GM18858 (cell line): ENCODE results near the gene MTERF4.

Experiments
- ATAC-seq: cut with Tn5 transposase; IDR thresholded peaks from one replicate; pipeline ENCODE4 v1.9.1; 2021; ENCODE audit not compliant: unreplicated experiment

MTERF4 gene

GRCh38 chr2:241051578-241052487, 50.3 kb downstream of the MTERF4 start:
- ATAC-seq, result no peak

DNA sequence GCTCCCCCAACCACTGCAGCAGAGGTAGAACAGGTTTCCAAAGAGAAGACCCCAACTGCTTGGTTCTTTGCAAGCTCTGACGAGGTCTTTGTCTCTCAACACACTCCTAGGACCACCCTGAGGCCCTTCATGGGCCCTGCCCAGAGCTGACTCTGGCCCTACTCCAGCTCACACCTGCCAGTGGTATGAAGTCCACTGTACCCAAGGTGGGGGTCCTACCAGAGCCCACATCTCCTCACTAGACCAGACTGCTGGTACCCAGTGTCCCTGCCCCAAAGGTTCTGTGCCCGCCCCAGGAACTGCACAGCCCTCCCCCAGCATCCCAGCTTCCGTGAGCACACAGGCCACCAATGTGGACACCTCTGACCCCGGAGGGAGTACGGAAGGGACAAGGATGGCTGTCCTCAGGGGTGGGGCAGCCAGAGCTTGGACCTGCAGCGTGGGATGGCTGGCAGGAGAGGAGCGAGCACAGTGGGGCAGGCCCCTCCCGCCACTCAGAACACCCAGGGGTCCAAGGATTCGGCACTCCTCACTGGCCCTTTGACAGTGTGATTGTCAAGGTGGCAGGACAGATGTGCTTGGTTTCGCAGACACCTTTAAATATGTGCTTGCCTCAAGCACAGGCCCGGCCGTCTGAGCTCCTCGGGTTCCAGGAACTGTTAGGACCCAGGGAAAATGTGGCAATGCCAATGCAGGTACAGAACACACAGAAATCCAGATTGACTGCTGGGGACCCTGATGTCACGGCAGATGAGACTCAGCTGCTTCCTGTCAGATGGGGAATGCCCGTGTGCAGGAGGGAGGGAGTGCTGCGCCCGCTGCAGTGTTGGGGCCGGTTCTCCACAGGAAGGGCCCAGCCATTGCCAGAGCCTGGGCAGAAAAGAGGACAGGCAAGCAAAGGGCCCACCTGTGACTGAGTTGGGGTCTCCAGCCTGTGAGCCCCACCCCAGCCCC, 51.2 kb downstream of the MTERF4 start:
- no peak for ATAC-seq

DNA sequence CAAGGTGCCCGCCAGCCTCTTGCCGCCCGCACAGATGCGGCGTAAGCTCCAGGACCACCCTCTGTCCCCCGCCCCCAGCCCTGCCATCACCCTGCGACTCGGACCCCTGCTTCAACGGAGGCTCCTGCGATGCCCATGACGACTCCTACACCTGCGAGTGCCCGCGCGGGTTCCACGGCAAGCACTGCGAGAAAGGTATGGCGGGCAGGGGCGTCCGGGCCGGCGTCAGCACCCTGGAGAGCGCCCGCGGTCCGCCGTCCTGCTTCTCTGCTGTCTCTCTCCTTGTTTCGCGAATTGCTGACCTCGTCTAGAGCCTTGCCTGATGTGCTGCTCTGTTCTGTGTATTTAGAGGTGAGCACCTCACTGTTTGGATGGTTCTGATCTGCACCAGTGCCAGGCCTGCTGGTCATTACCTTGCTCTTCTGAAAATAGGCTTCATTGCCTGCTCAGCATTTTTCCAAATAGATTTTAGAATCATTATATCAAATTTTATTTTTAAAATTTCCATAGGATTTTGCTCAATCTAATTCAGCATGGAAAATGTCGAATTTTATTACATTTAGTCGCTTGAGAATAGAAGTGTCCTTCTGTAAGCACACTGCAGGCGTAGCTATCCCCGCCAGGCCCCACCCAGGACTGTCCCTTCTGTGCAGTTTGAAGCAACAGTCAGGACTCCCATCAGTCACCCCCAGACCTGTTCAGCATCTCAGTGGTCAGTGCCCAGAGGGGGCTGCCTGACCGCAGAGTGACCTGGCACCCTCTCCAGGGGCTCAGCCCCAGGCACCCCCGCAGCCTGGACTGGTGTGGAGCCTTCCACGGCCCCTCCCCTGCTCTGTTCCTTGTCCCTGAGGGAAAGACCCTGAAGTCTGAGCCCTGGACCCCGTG, 52.1 kb downstream of the MTERF4 start:
- no peak for ATAC-seq

GRCh38 chr2:241048949-241049343, 53.1 kb downstream of the MTERF4 start:
- ATAC-seq, result no peak

GRCh38 chr2:241048149-241048948, 53.7 kb downstream of the MTERF4 start:
- no peak for ATAC-seq

DNA sequence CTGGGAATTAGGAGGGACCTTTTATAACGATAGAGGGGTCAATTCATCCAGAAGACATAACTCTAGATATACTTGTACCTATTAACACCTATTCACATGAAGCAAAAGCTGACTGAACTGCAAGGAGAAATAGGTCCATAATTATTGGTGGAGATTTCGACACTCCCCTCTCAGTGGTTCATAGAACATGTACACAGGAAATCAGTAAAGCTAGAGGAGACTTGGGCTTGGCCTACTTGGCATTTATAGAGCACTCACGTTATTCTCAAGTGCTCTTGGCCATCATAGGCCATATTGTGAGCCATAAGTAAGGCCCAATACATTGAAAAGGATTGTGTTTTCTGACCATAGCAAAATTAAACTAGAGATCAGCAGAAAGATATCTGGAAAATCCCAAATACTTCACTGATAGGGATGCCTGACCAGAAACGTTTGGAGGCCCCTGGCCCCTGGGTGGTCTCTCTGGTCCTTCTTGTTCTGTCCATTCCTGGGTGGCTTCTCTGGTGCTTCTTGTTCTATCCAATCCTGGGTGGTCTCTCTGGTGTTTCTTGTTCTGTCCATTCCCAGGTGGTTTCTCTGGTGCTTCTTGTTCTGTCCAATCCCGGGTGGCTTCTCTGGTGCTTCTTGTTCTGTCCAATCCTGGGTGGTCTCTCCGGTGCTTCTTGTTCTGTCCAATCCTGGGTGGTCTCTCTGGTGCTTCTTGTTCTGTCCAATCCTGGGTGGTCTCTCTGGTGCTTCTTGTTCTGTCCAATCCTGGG, 54.7 kb downstream of the MTERF4 start:
- no peak for ATAC-seq
